H1 (cell line): ENCODE measurements around the gene ZFAND3. TPM values are rescaled to one million over a fixed set of nuclear protein-coding genes. Genes with fewer than 3 reads are reported as not detected.

Experiments used
- CTCF ChIA-PET: fragments of 300-600 bp; sonication (Branson Sonifier 250); formaldehyde crosslinking; loops from one replicate; lab custom pipeline; 2021; ENCODE audit not compliant: partially characterized antibody; lab: Charles Lee
- POLR2A ChIA-PET: fragments of 300-600 bp; sonication (Branson Sonifier 250); formaldehyde crosslinking; loops from one replicate; lab custom pipeline; 2021; ENCODE audit warnings: inconsistent platforms; ENCODE audit not compliant: partially characterized antibody; lab: Charles Lee
- DNase-seq, 2 experiments: peaks; one replicate each; pipeline versions ENCODE4 v3.0.0 to v3.0.0-alpha.2; 2010 to 2022; ENCODE audit warnings: low spot score in 2 of 2, low read depth in 1 of 2, mixed read lengths in 1 of 2
- FAIRE-seq: peaks from 2 replicates; lab custom pipeline; 2011; peaks lifted over from hg19 to GRCh38; lab: Jason Lieb, UNC
- H2AFZ ChIP-seq: 2 replicates; pipeline ENCODE4 v1.8.1; 2012; ENCODE audit warnings: low read length, inconsistent platforms
- H2AK5ac ChIP-seq: 2 replicates; pipeline ENCODE4 v1.6.1; 2013; ENCODE audit warnings: low read depth, low read length
- H2BK120ac ChIP-seq: replicated peaks from 2 replicates; pipeline ENCODE3; 2013; ENCODE audit warnings: low read depth, low read length, inconsistent platforms
- H2BK12ac ChIP-seq: 2 replicates; pipeline ENCODE4 v1.6.1; 2013; ENCODE audit warnings: low read depth, low read length
- H2BK15ac ChIP-seq: 2 replicates; pipeline ENCODE4 v1.6.1; 2013; ENCODE audit warnings: low read length
- H2BK20ac ChIP-seq: 2 replicates; pipeline ENCODE4 v1.6.1; 2013; ENCODE audit warnings: low read length
- H2BK5ac ChIP-seq: 2 replicates; pipeline ENCODE4 v1.6.1; 2013; ENCODE audit warnings: low read depth, low read length
- H3K14ac ChIP-seq: 2 replicates; pipeline ENCODE4 v1.6.1; 2013; ENCODE audit warnings: inconsistent platforms; ENCODE audit not compliant: insufficient read length
- H3K18ac ChIP-seq: 2 replicates; pipeline ENCODE4 v1.6.1; 2013; ENCODE audit warnings: low read length; ENCODE audit errors: extremely low read depth
- H3K23ac ChIP-seq: 2 replicates; pipeline ENCODE4 v1.6.1; 2013; ENCODE audit warnings: inconsistent platforms; ENCODE audit not compliant: insufficient read length
- H3K23me2 ChIP-seq: 2 replicates; pipeline ENCODE4 v1.6.1; 2013; ENCODE audit warnings: low read depth, low read length
- H3K27ac ChIP-seq: 2 replicates; pipeline ENCODE4 v1.6.1; 2011; ENCODE audit warnings: low read depth, low read length, inconsistent platforms
- H3K27me3 ChIP-seq, 4 experiments: replicated peaks in 1 of 4; 1 replicate in 1 of 4; 2 replicates in 3 of 4; pipeline versions ENCODE4 v1.6.1 to v1.8.1; 2011 to 2013; ENCODE audit warnings: low read length in 3 of 4, mild to moderate bottlenecking in 3 of 4, inconsistent platforms in 2 of 4, mixed read lengths in 2 of 4, moderate library complexity in 1 of 4; ENCODE audit not compliant: control insufficient read depth in 3 of 4, insufficient read depth in 3 of 4; ENCODE audit errors: extremely low read depth in 1 of 4
- H3K36me3 ChIP-seq, 4 experiments: 2 replicates each; pipeline versions ENCODE4 v1.6.1 to v1.8.1; 2011 to 2013; ENCODE audit warnings: mild to moderate bottlenecking in 4 of 4, low read length in 3 of 4, moderate library complexity in 2 of 4, control low read depth in 1 of 4, inconsistent platforms in 1 of 4; ENCODE audit not compliant: insufficient read depth in 4 of 4, control insufficient read depth in 2 of 4
- H3K4ac ChIP-seq: replicated peaks from 2 replicates; pipeline ENCODE3; 2013; ENCODE audit warnings: low read length, low read depth, mixed read lengths, inconsistent platforms; ENCODE audit not compliant: insufficient read length
- H3K4me1 ChIP-seq, 4 experiments: replicated peaks in 1 of 4; 1 replicate in 1 of 4; 2 replicates in 3 of 4; pipeline versions ENCODE4 v1.6.1 to v1.8.1; 2011 to 2013; ENCODE audit warnings: low read length in 3 of 4, inconsistent platforms in 2 of 4, mixed read lengths in 1 of 4; ENCODE audit not compliant: insufficient read depth in 4 of 4, control insufficient read depth in 3 of 4
- H3K4me2 ChIP-seq, 2 experiments: 2 replicates each; pipeline versions ENCODE4 v1.6.1 to v1.8.1; 2011 to 2013; ENCODE audit warnings: low read depth in 2 of 2, low read length in 2 of 2, control low read depth in 1 of 2, inconsistent platforms in 1 of 2, mild to moderate bottlenecking in 1 of 2; ENCODE audit not compliant: insufficient read depth in 1 of 2
- H3K4me3 ChIP-seq, 4 experiments: fragments of 200-600, 300-600 bp in 1 of 4; sonication (generic), shearing (Covaris generic), sonication (Bioruptor Twin) in 1 of 4; 2 replicates each; pipeline versions ENCODE4 v1.5.1 to v1.8.1; 2011 to 2016; ENCODE audit warnings: low read length in 4 of 4, low read depth in 3 of 4, control low read depth in 2 of 4, inconsistent platforms in 2 of 4, mild to moderate bottlenecking in 2 of 4, mixed read lengths in 1 of 4, moderate library complexity in 1 of 4; ENCODE audit not compliant: insufficient read depth in 2 of 4; ENCODE audit errors: extremely low read depth in 1 of 4
- H3K56ac ChIP-seq: replicated peaks from 2 replicates; pipeline ENCODE3; 2013; ENCODE audit warnings: low read depth, mild to moderate bottlenecking, mixed read lengths, low read length, inconsistent platforms; ENCODE audit not compliant: insufficient read length
- H3K79me1 ChIP-seq: 2 replicates; pipeline ENCODE4 v1.6.1; 2013; ENCODE audit warnings: low read depth, low read length, control low read depth
- H3K79me2 ChIP-seq, 2 experiments: 2 replicates each; pipeline versions ENCODE4 v1.6.1 to v1.8.1; 2012 to 2013; ENCODE audit warnings: low read length in 2 of 2, mild to moderate bottlenecking in 2 of 2, inconsistent platforms in 1 of 2; ENCODE audit not compliant: insufficient read depth in 2 of 2, control insufficient read depth in 1 of 2
- H3K9ac ChIP-seq, 4 experiments: replicated peaks in 1 of 4; 1 replicate in 1 of 4; 2 replicates in 3 of 4; pipeline versions ENCODE4 v1.6.1 to v1.8.1; 2011 to 2013; ENCODE audit warnings: low read depth in 3 of 4, low read length in 3 of 4, control low read depth in 2 of 4, mild to moderate bottlenecking in 2 of 4, moderate library complexity in 2 of 4, inconsistent platforms in 1 of 4; ENCODE audit errors: extremely low read depth in 1 of 4
- H3K9me3 ChIP-seq, 2 experiments: 2 replicates each; pipeline versions ENCODE4 v1.6.1 to v1.8.1; 2012 to 2013; ENCODE audit warnings: mild to moderate bottlenecking in 2 of 2, moderate library complexity in 2 of 2, control low read depth in 1 of 2, inconsistent platforms in 1 of 2, low read depth in 1 of 2, low read length in 1 of 2, mixed read lengths in 1 of 2; ENCODE audit not compliant: insufficient read depth in 2 of 2
- H4K20me1 ChIP-seq, 2 experiments: replicated peaks in 1 of 2; 2 replicates each; pipeline versions ENCODE3 to v1.8.1; 2011 to 2013; ENCODE audit warnings: inconsistent platforms in 2 of 2, low read length in 2 of 2, mild to moderate bottlenecking in 1 of 2; ENCODE audit not compliant: insufficient read depth in 2 of 2, control insufficient read depth in 1 of 2
- H4K5ac ChIP-seq: 2 replicates; pipeline ENCODE4 v1.6.1; 2013; ENCODE audit warnings: low read length, low read depth, mixed read lengths, inconsistent platforms; ENCODE audit not compliant: insufficient read length
- H4K8ac ChIP-seq: 2 replicates; pipeline ENCODE4 v1.8.0; 2013; ENCODE audit warnings: mild to moderate bottlenecking, moderate library complexity, low read length, inconsistent platforms; ENCODE audit not compliant: insufficient read depth; ENCODE audit errors: extremely low read depth
- H4K91ac ChIP-seq: replicated peaks from 2 replicates; pipeline ENCODE3; 2013; ENCODE audit warnings: low read length, mixed read lengths, inconsistent platforms; ENCODE audit not compliant: insufficient read length
- ASH2L ChIP-seq: fragments of 200-600, 300-600 bp; sonication (generic); IDR thresholded peaks from one replicate; pipeline ENCODE4 v1.7.1; 2017; ENCODE audit warnings: low read length
- BCL11A ChIP-seq, 2 experiments: IDR thresholded peaks; one replicate each; pipeline ENCODE4 v1.6.1; 2011; ENCODE audit warnings: low read depth in 2 of 2, low read length in 2 of 2, mild to moderate bottlenecking in 2 of 2
- FOSL1 ChIP-seq: IDR thresholded peaks from 2 replicates; pipeline ENCODE4 v1.6.1; 2011; ENCODE audit warnings: mild to moderate bottlenecking, low read depth, low read length, moderate library complexity; ENCODE audit not compliant: insufficient read depth
- GTF2F1 ChIP-seq: IDR thresholded peaks from 2 replicates; pipeline ENCODE4 v1.6.1; 2012; ENCODE audit warnings: low read depth, low read length, improper control_type of control experiment, borderline replicate concordance
- MAX ChIP-seq: IDR thresholded peaks from 2 replicates; pipeline ENCODE4 v1.6.1; 2012; ENCODE audit warnings: inconsistent platforms
- NANOG ChIP-seq: IDR thresholded peaks from 2 replicates; pipeline ENCODE4 v1.6.1; 2011; ENCODE audit warnings: low read length, low read depth, mild to moderate bottlenecking, inconsistent platforms; ENCODE audit not compliant: insufficient read depth, poor library complexity, severe bottlenecking
- NRF1 ChIP-seq: IDR thresholded peaks from 2 replicates; pipeline ENCODE4 v1.6.1; 2011; ENCODE audit warnings: mild to moderate bottlenecking, low read depth, low read length, improper control_type of control experiment
- POLR2AphosphoS5 ChIP-seq: IDR thresholded peaks from 2 replicates; pipeline ENCODE4 v1.6.1; 2011; ENCODE audit warnings: low read depth, low read length
- RAD21 ChIP-seq, 2 experiments: IDR thresholded peaks in 1 of 2; conservative IDR thresholded peaks in 1 of 2; 2 replicates each; pipeline ENCODE4 v1.6.1; 2011; ENCODE audit warnings: low read depth in 2 of 2, low read length in 2 of 2, improper control_type of control experiment in 1 of 2, inconsistent platforms in 1 of 2, mild to moderate bottlenecking in 1 of 2, moderate library complexity in 1 of 2
- SIN3A ChIP-seq, 2 experiments: IDR thresholded peaks in 1 of 2; conservative IDR thresholded peaks in 1 of 2; 2 replicates each; pipeline ENCODE4 v1.6.1; 2011 to 2012; ENCODE audit warnings: low read length in 2 of 2, improper control_type of control experiment in 1 of 2, low read depth in 1 of 2, mild to moderate bottlenecking in 1 of 2
- TAF1 ChIP-seq: IDR thresholded peaks from 2 replicates; pipeline ENCODE4 v1.6.1; 2011; ENCODE audit warnings: mild to moderate bottlenecking, low read depth, low read length
- TBP ChIP-seq: IDR thresholded peaks from 2 replicates; pipeline ENCODE4 v1.6.1; 2011; ENCODE audit warnings: low read depth, low read length, improper control_type of control experiment
- TCF12 ChIP-seq: IDR thresholded peaks from 2 replicates; pipeline ENCODE4 v1.6.1; 2011; ENCODE audit warnings: low read depth, mild to moderate bottlenecking, low read length
- YY1 ChIP-seq: IDR thresholded peaks from 2 replicates; pipeline ENCODE4 v1.6.1; 2011; ENCODE audit warnings: low read depth, mild to moderate bottlenecking, low read length
- WGBS, 2 experiments: shearing (Covaris generic) in 1 of 2; methylation state at CpG; one replicate each; pipeline versions ENCODE4 v1.1.6 to v1.1.7; 2013 to 2015; ENCODE audit warnings: low lambda C conversion rate in 2 of 2, mixed read lengths in 2 of 2, inconsistent platforms in 1 of 2, low coverage in 1 of 2, missing lambda C conversion rate in 1 of 2; ENCODE audit not compliant: insufficient replicate concordance in 2 of 2, insufficient coverage in 1 of 2, insufficient read length in 1 of 2; ENCODE audit errors: extremely low coverage in 1 of 2, missing lambda C conversion rate in 1 of 2; 5-methylcytosine and 5-hydroxymethylcytosine counted together
- polyA plus RNA-seq, 7 experiments: library from polyadenylated mRNA; depleted of rRNA in 3 of 7; stranded (reverse) in 5 of 7; unstranded in 2 of 7; fragments of >200 nt in 5 of 7; fragments of 200-250 nt in 2 of 7; gene quantifications; 1 replicate in 5 of 7; 2 replicates in 1 of 7; 4 replicates in 1 of 7; pipeline versions ENCODE4 v1.2.1 to v1.2.3, GENCODE V29; 2011 to 2013; ENCODE audit warnings: missing spikeins in 2 of 7, mixed read lengths in 2 of 7
- total RNA-seq: library from RNA; stranded (reverse); fragmentation: NEBNext Ultra II Directional; extraction: Animal tissue kit (Norgen Biotek cat#: 25700); gene quantifications from 2 replicates; pipeline ENCODE4 v1.2.1, GENCODE V29; 2021

Gene ZFAND3
- total and polyA plus RNA-seq, 2 of the 8 experiments (the other 6 are each of a cell fraction or from before 2014, with no cell fraction given) = 13.0 to 51.3 TPM

GRCh38 chr6:38035478-38035877, 216.0 kb downstream of the ZFAND3 start:
- Histone ChIP-seq H4K5ac (no peak overlapping the region), H3K23ac (no peak overlapping the region), H2BK120ac (no peak overlapping the region), H2BK15ac (no peak overlapping the region), H4K20me1 (peaks cover 0 to 2% of the 10 kb centered on the region in 2 experiments), H4K91ac (no peak overlapping the region), H3K79me1 (no peaks in the 10 kb centered on the region), H2BK20ac (no peak overlapping the region), H2BK5ac (no peak overlapping the region), H3K79me2 (peaks cover 0 to 21% of the 10 kb centered on the region in 2 experiments; a peak in 2 of 4 replicates), H3K27me3 (no peaks in the 10 kb centered on the region), H3K9me3 (no peaks in the 10 kb centered on the region), H3K9ac (no peak overlapping the region), H3K4me1 (peaks cover 0 to 2% (median 0%) of the 10 kb centered on the region in 4 experiments; a peak in 1 of 7 replicates), H2AK5ac (no peak overlapping the region), H3K4ac (no peak overlapping the region), H2AFZ (no peak overlapping the region), H3K4me2 (no peak overlapping the region), H3K4me3 (no peak overlapping the region), H3K56ac (no peak overlapping the region), H3K14ac (no peak overlapping the region), H3K18ac (no peak overlapping the region), H3K36me3 (no peaks in the 10 kb centered on the region), H3K27ac (no peak overlapping the region), H3K23me2 (no peaks in the 10 kb centered on the region), H4K8ac (no peak overlapping the region), H2BK12ac (no peak overlapping the region)
- CTCF ChIA-PET = interaction anchor here (0.7 to 2.3 kb wide), 12 partner anchors 8 to 1520 kb away, joined by 3 to 12 read pairs (median 4); no protein-coding TSS in a partner anchor
- DNase-seq = no peak
- FAIRE-seq = no peak
- POLR2A ChIA-PET = interaction anchor here (0.6 kb wide), 1 partner anchor 68 kb away, joined by 4 read pairs; no protein-coding TSS in a partner anchor
- 97% methylated on average over 1 of the region's 1 CpG; no CpG with 5 or more reads in 1 of the 2 experiments for WGBS, 2 experiments
- TF ChIP-seq RAD21 (IDR thresholded peaks at IDR 0.05 in 1 of 2, conservative IDR thresholded peaks at IDR 0.05 in 1 of 2; ENCODE audit: low read depth in 2 of 2, low read length in 2 of 2) = no peak
- no peak for TF ChIP-seq FOSL1
- no peak for TF ChIP-seq TBP
- no peak for TF ChIP-seq GTF2F1
- no peak for TF ChIP-seq TAF1
- TF ChIP-seq ASH2L = no peak
- TF ChIP-seq MAX = no peak
- no peak for TF ChIP-seq NRF1
- TF ChIP-seq TCF12 = no peak
- no peak for TF ChIP-seq SIN3A (conservative IDR thresholded peaks at IDR 0.05 in 1 of 2, IDR thresholded peaks at IDR 0.05 in 1 of 2; ENCODE audit: low read depth in 1 of 2, low read length in 2 of 2)
- TF ChIP-seq YY1 = no peak
- TF ChIP-seq POLR2AphosphoS5 = no peak
- TF ChIP-seq BCL11A (IDR thresholded peaks at IDR 0.05; ENCODE audit: low read depth in 2 of 2, low read length in 2 of 2) = no peak
- no peak for TF ChIP-seq NANOG
